Fibroblast of skin of scalp (primary cell): ENCODE measurements around the gene BAIAP2L1.
"Not testable (repeated sequence)": the region's sequence is repeated elsewhere in the genome, so short reads cannot be mapped to it uniquely, and the experiment has no call there.

ENCODE experiments used
- DNase-seq: peaks from one replicate; pipeline ENCODE4 v3.0.0-alpha.2; 2013

BAIAP2L1 gene

DNA sequence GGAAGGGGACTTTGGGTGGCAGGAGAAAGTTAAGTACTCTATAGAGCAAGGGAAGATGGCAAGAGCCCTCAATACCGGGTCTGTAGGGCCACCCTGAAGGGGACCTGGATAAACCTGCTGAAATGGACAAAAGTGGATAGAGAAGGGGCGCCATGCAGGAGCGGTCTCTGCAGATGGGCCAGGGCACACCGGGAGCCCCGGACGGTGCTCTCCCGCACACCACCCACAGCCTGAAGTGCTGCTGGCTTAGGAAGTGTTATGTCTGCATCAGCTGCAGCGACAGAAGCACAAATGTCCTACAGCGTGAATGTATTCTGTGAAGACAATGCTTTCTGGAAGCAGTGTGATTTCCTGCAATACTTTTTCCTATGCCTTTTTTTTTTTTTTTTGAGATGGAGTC lies 81.7 kb downstream of the BAIAP2L1 start:
- DNase-seq = no peak

DNA sequence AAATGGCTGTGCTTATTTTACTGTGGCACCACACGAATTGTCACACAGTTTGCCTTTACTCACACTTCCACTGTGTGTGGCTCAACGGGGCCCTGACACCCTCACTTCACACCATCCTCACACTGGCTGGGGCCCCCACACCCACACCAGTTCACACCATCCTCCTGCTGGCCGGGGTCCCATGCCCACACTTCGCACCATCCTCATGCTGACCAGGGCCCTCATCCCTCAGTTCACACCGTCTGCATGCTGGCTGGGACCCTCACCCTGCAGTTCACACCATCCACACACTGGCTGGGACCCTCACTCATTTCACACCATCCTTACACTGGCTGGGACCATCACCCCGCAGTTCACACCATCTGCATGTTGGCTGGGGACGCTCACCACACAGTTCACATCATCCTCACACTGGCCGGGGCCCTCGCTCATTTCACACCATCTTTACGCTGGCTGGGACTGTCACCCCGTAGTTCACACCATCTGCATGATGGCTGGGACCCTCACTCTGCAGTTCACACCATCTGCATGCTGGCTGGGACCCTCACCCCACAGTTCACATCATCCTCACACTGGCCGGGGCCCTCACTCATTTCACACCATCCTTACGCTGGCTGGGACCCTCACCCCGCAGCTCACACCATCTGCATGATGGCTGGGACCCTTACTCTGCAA lies 83.4 kb downstream of the BAIAP2L1 start:
- DNase-seq = no peak

GRCh38 chr7:98315994-98316527 lies 84.8 kb downstream of the BAIAP2L1 start:
- not testable (repeated sequence) for DNase-seq

DNA sequence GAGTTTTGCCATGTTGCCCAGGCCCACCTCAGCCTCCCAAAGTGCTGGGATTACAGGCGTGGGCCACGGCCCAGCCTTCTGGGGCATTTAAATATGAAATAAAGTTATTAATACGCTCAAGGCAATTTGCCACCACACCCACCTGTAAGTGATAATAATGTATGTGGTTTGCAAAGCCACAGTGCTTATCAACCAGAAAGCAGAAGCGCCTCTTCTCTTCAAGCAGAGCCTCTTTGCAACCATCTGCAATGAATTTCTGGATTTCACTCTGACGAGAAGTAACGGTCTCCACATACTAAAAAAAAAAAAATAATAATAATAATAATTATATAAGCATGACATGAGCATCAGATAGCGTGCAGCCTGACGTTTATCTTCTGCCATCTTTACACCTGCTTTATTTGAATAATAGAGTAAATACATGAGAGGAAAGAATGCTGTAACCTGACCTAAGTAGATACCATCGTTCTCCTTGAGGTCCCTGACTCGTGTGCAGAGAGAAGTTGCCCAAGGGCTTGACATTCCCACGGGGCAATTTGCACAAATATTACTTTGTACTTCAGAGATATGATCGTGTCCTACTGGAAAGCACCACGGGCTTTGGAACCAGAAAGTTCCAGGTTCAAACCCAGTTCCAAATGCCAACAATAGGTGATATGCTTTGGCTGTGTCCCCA lies 85.4 kb downstream of the BAIAP2L1 start:
- DNase-seq = no peak

DNA sequence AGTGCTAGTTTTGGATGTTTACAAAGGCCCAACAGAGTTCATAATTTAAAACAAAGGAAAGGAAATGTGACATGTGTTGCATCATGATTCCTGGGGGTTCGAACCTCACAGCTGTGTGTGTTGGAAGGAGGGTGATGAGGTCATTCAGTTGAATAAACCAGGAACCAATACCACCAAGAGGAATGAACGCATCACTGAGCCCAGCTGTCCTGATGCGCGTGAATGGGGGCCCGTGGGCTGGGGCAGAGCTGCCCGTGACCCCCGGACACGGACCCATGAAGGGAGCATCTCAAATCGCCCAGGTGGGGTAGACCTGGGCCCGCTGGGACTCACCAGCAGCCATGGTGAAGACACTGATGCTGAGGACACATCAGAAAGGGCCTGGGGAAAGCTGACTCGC lies 86.4 kb downstream of the BAIAP2L1 start:
- DNase-seq = peak; percentile 13

DNA sequence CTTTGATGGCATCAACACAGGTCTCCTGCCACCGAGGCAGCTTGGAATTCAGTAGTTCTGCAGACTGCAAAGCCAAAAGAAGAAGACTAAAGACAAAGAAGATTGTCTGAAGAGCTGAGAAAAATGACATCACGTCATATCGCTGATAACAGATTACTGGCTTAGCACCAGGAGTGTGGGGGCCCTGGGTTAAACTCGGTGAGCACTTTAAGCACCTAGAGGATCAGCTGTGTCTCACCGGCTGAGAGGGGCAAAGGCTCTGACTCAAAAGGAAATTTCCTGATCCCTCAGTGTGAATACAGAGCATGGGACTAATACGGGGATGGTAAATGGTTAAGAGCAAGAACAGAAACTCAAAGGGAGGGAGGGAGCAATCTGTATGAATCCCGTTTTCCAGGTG lies 88.7 kb downstream of the BAIAP2L1 start:
- no peak for DNase-seq

- no peak for DNase-seq
Observed at GRCh38 chr7:98309566-98309965, 91.3 kb downstream of the BAIAP2L1 start.

- no peak for DNase-seq
Observed at GRCh38 chr7:98307971-98308466, 92.9 kb downstream of the BAIAP2L1 start.

DNA sequence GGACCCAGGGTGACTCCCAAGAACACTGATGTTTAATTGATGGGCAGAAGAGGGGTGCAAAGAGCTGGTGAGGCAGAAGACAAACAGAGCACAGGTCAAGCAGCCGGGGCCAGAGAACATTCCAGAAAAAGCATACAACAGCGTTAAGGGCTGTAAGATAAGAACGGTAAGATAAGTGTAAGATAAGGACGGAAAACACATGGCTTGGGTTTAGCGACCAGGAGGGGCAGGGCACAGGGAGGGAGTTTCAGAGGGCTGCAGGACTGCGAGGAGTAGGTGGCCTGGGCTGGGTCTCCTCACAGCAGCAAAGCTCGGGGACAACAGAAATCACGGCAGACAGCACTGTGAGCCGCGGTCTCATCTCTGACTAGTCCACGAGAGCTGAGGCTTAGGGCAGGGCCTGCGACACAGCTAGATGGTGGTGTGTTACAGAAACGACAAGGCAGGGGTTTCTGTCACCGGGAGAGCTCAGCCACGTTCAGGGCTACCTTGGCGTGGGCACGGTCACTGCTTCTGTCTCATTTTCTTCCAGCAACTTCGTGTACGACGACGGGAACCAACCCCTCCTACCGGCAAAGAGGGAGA lies 94.8 kb downstream of the BAIAP2L1 start:
- DNase-seq = no peak

- DNase-seq = no peak
Observed at GRCh38 chr7:98303906-98304305, 97.0 kb downstream of the BAIAP2L1 start.

DNA sequence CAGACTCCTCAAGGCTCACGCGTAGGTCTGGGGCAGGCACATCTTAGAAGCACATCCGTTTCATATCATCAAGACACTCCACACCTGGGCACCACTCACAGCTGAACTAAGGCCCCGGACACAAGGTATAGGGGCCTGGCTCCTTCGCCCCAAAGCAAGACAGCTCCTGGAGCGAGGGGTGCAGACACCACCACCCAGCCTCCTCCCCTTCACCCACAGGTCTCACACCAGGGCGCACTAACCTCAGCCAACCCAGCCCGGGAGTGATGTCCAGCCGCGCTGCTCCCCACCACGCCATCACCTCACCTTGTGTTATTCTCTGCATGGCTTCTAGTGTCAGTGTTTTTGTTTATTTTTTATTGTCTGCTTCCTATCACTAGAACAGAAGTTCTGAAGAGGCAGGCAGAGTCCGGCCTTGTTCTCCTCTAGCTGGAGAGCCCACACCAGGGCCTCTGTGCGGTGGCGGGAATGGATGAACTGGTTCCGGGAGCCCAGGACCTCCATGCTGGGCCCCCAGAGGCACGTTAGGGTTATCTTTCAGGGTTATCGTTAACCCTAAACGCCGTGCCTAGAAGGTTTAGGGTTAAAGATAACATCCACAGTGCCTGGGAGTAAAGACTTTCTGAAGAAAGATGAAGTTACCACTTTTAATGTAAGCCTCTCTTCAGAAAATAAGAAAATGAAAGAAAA lies 97.6 kb downstream of the BAIAP2L1 start:
- DNase-seq = no peak

DNA sequence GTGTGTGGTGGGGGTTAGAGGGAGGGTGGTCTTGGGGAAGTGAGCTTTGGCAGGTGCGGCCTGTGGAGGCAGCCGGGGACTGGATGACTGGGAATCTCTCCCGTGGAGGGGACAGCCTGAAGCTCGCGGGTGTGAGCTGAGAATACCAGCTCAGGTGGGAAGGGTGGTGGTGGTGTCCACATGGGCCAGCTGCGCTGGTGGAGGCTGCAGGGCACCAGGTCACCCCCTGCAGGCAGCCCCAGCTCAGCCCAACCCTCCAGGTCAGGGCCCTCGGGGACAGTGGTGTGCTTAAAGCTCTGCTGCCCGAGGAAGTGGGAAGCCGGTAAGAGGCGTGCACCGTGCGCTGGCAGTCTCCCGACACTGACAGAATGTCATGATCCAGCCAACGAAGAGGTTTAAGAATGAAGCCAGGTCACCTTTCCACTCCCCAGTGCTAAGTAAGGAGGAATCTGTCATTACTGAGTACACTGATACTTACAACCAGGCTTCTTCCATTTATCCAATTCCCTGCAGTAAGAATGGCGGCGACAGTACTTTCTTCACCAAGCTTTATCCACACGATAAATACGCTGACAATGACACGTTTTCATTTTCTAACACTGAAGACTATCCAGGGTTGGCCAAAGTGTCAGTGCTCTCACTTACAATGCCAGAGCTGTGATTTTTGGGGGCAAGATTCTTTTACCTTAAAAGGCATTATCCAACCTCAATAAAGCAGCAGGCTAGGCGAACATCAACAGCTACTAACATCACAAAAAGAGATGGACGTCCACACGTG lies 99.0 kb downstream of the BAIAP2L1 start:
- no peak for DNase-seq

DNA sequence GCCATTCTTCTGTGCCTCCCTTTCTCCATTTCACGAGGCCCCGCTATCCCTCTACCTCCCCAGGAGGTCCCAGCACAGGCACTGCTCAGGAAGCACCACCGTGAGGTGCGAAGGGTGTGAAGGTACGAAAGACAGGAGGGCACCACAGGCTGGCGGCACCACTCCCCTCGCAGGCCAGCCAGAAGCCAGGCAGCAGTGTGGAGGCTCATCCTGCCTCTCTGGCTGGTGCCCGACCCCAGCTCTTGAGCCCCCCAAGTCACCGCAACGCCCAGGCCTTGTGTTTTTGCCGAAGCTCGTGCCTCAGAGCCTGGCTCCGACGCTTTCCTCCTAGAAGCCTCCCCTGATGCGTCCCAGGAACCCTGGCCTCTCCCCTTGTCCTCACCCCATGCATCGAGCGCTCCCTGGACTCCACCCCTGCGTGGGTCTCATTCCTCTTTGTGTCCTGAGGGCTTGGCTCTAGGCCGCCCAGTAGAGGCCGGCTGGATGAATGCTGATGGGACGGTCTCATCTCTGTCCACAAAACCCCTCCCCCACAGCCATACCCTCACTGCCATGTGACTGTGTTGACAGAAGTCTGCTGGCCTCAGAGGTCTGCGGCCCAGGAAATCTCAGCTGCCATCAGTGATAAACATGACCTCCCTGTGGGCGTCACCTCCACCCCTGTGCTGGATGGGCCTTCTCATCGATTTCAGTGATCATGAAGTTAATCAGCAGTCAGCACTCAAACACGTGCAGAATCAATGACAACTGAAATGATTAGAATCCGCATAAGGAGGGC lies 100.1 kb downstream of the BAIAP2L1 start:
- no peak for DNase-seq

- DNase-seq = no peak
Observed at GRCh38 chr7:98297626-98298286, 103.1 kb downstream of the BAIAP2L1 start.

DNA sequence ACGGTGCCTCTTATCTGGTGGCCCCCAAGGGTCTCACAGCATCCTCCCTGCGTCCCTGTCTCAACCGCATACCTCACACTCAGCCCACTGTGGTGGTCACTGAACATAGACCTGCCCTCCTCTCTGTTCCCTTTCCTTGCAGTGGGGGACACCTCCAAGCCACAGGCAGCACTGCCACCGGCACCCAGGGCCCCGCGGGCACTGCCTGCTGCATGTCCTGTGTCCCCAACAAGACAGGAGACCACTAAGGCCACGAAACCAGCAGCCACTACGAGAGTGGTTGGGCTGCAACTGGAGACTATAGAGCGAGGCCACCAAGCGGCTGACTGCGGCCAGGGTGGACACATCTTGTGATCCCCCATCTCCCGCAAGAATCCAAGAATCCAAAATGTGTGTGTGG lies 104.1 kb downstream of the BAIAP2L1 start:
- no peak for DNase-seq

- DNase-seq = no peak
Observed at GRCh38 chr7:98295467-98296192, 105.3 kb downstream of the BAIAP2L1 start.

GRCh38 chr7:98294798-98295382 lies 106.0 kb downstream of the BAIAP2L1 start:
- peak; percentile 66 for DNase-seq

DNA sequence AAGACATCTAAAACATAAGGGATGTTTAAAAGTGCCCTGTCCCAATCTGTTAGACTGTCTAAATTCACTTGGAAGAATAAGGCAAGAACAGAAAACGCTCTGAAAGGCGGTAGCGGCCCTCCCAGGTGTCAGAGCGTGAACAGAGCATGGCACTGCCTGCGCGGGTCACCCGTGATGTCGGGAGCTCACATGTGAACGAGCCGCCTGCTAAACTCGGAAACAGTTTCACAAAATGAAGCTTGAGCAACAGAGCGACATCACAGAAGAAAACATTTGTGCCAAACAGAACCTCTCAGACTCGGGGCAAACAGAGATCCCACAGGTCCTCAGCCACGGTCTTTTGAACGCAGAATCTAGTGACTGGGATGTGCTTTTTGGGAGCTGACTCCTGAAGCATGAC lies 106.6 kb downstream of the BAIAP2L1 start:
- DNase-seq = no peak

GRCh38 chr7:98293746-98294145 lies 107.1 kb downstream of the BAIAP2L1 start:
- no peak for DNase-seq

DNA sequence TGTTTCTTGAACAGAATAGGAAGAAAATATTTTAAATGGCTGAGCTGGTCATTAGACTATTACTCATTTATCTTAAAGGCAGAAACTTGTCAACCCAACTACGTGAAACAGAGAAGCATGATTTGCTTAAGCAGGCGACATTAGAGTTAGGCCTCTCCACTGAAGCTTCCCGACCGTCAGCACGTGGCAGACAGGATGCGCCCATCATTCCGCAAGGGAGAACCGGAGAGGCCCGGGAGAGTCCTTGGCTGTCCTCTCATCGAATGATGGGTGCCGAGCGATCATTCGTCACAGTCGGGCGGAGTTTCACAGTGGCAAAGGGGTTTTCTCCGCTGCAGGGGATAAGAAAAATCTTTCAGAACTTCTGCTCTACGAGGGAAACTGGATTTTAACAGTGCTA lies 107.6 kb downstream of the BAIAP2L1 start:
- DNase-seq = no peak
